ENCODE results near the gene PPL.

The PPL gene

GRCh38 chr16:4882633-4883285, 54.2 kb downstream of the PPL start:
- in situ Hi-C loops (cut with MboI; ENCODE audit: low pct_unique_long_range_greater_than_20kb, low sequenced_read_pairs, unreplicated experiment), result no loop called here
- no peak for TF ChIP-seq CTCF (IDR thresholded peaks at IDR 0.05; ENCODE audit: extremely low read depth, insufficient read depth, missing control alignments)
- no peak for DNase-seq (ENCODE audit: low spot score)

- no peak for TF ChIP-seq CTCF (IDR thresholded peaks at IDR 0.05; ENCODE audit: extremely low read depth, insufficient read depth, missing control alignments)
- in situ Hi-C loops (cut with MboI; ENCODE audit: low pct_unique_long_range_greater_than_20kb, low sequenced_read_pairs, unreplicated experiment), result no loop called here
- no peak for DNase-seq (ENCODE audit: low spot score)
These were observed 54.8 kb downstream of the PPL start for GRCh38 chr16:4882000-4882632.

GRCh38 chr16:4880006-4880580, 56.9 kb downstream of the PPL start:
- in situ Hi-C loops (cut with MboI; ENCODE audit: low pct_unique_long_range_greater_than_20kb, low sequenced_read_pairs, unreplicated experiment), result no loop called here
- no peak for TF ChIP-seq CTCF (IDR thresholded peaks at IDR 0.05; ENCODE audit: extremely low read depth, insufficient read depth, missing control alignments)
- no peak for DNase-seq (ENCODE audit: low spot score)

- TF ChIP-seq CTCF (IDR thresholded peaks at IDR 0.05; ENCODE audit: extremely low read depth, insufficient read depth, missing control alignments), result no peak
- no peak for DNase-seq (ENCODE audit: low spot score)
These were observed 57.9 kb downstream of the PPL start for GRCh38 chr16:4879049-4879448.

GRCh38 chr16:4877380-4877685, 59.6 kb downstream of the PPL start:
- no peak for DNase-seq (ENCODE audit: low spot score)
- TF ChIP-seq CTCF (IDR thresholded peaks at IDR 0.05; ENCODE audit: extremely low read depth, insufficient read depth, missing control alignments), result no peak
- in situ Hi-C loops (cut with MboI; ENCODE audit: low pct_unique_long_range_greater_than_20kb, low sequenced_read_pairs, unreplicated experiment), result no loop called here

More at GRCh38 chr16:4879049-4879448, 57.9 kb downstream of the PPL start:
- in situ Hi-C loops (cut with MboI; ENCODE audit: low pct_unique_long_range_greater_than_20kb, low sequenced_read_pairs, unreplicated experiment), result no loop called here

- no peak for DNase-seq (ENCODE audit: low spot score)
- TF ChIP-seq CTCF (IDR thresholded peaks at IDR 0.05; ENCODE audit: extremely low read depth, insufficient read depth, missing control alignments), result no peak
- in situ Hi-C loops (cut with MboI; ENCODE audit: low pct_unique_long_range_greater_than_20kb, low sequenced_read_pairs, unreplicated experiment), result no loop called here
These were observed 60.1 kb downstream of the PPL start for GRCh38 chr16:4876646-4877379.
